NCI-H1417 treated with DMSO at 0.1 percent for 48 hours (cell line): ENCODE measurements around the gene COL6A5.

ENCODE experiments used
- DNase-seq: peaks from one replicate; lab custom pipeline; 2025; lab: John Stamatoyannopoulos, UW

COL6A5 gene

DNA sequence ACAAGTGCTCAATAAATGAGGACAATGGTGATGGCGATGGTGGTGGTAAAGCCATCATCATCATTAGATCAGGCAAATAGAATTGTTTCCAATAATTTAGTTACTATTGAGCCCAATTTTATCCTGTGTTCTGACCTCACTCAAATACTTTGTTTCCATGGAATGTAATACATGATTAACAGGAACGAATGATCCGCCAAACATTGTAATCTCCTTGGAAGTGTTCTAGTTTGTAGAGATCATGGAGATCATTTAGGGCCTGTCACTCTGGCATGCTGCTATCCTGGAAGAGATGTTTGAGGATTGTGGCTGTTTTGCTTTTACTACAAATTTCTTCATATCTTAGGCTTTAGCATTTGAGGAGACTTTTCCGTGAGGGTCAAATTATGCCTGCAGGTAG is 174.3 kb downstream of the COL6A5 start:
- no peak for DNase-seq

- no peak for DNase-seq
These were observed 176.9 kb downstream of the COL6A5 start for GRCh38 chr3:130522399-130522798.

DNA sequence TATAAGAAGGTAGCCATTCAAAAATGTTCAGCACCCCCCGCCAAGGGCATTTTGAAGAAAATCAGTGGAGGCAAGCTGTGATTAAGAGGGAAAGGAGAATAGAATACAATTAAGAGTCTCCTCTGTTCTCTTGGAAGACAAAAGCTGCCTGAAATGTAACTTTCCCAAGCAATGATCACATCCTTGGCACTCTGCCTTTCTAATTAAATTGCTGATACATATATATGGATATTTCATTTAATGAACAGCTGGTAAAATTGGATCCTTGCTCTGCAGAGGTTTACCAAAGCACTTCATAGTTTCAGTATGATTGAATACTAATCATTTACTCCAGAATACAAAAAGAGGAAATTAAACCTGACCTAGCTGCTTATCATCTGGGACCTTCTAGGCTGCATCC is 182.0 kb downstream of the COL6A5 start:
- DNase-seq, result no peak

DNA sequence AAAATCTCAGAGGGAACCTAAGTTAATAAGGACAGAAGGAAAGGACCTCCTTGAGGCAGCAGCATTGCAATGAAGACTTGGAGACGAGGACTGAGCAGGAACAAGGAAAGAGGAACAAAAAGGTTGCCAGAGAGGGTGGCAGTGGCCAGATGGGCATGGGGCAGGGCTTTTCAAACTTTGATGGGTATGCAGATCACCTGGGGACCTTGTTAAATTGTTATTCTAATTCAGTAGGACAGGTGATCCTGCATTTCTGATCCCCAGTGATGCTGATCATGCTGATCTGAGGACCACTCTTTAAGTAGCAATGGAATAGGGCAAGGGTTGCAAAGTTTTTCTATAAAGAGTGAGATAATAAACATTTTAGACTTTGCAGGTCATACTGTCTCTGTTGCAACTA is 182.6 kb downstream of the COL6A5 start:
- DNase-seq, result no peak

DNA sequence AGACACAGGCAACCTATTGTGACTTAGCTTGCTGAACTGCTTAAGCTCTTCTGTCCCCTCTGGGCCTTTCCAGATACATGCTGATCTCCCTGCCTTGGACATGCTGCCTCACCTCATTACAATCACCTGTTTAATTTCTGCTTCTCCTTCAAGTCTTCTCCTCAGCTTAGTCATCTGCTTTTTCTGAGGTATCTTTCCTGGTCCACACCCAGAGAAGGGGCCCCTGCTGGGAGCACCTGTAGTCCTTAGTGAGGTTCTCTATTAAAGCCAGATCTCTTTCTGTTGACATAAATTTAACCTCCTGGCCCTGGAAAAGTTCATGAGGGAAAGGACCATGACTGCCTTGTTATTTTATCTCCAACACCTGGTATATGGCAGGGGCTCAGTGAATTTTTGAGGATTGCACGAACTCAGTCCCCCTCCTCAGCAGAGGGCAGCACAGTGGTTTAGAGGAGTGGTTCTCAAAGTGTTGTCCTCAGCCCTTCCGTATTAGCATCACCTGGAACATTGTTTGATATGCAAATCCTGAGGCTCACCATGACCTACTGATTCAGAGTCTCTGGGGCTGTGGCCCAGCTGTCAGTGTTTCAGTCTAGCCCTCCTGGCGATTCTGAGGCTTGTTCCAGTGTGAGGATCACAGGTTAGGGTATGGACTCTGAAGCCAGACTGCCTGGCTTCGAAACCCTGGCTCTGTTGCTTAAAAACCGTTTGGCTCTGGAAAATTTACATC is 184.2 kb downstream of the COL6A5 start:
- DNase-seq, result no peak

DNA sequence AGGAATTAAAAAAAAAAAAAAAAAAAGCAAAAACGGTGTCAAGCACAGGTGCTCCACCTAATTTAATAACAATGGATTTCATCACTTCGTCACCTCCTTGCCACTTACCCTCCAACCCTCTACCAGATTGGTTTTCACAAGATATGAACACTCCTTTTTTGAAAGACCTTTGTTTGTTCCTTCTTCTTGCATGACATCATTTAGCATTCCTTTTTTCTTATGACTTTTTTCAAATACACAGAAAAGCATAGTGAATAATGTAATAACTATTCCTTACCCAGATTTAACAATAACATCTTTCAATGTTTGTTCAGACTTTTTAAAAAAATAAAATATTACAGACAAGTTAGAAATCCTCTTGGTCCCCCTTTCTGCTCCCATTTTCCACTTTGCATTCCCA is 187.8 kb downstream of the COL6A5 start:
- DNase-seq, result no peak
